Measurements from ENCODE around the gene FRRS1. TPM values are rescaled to one million over a fixed set of nuclear protein-coding genes. Genes with fewer than 3 reads are reported as not detected.

FRRS1 gene
- polyA plus RNA-seq, 1 donor (not counting 4 experiments of a cell fraction or from before 2014, with no cell fraction given), result 11.2 TPM

- H3K27ac ChIP-seq (ENCODE audit: control insufficient read depth, insufficient read depth, low read length), result peak overlapping the region; percentile 88
- no peaks in the 10 kb centered on the region for H4K20me1 ChIP-seq (ENCODE audit: control insufficient read depth, extremely low read depth, insufficient read depth, low read length)
- DNase-seq (ENCODE audit: low read depth, low spot score) (no peak), FAIRE-seq (no peak)
- dilution Hi-C loops (cut with MboI; ENCODE audit: extremely low pct_ligation_motif_present, low sequenced_read_pairs), result no loop called here
- H3K4me1 ChIP-seq (ENCODE audit: control insufficient read depth, extremely low read depth, insufficient read depth, low read length), result peaks cover 39% of the 10 kb centered on the region
- TF ChIP-seq EZH2 (IDR thresholded peaks at IDR 0.05; ENCODE audit: low read length), result no peak
- TF ChIP-seq, protein P1, sequence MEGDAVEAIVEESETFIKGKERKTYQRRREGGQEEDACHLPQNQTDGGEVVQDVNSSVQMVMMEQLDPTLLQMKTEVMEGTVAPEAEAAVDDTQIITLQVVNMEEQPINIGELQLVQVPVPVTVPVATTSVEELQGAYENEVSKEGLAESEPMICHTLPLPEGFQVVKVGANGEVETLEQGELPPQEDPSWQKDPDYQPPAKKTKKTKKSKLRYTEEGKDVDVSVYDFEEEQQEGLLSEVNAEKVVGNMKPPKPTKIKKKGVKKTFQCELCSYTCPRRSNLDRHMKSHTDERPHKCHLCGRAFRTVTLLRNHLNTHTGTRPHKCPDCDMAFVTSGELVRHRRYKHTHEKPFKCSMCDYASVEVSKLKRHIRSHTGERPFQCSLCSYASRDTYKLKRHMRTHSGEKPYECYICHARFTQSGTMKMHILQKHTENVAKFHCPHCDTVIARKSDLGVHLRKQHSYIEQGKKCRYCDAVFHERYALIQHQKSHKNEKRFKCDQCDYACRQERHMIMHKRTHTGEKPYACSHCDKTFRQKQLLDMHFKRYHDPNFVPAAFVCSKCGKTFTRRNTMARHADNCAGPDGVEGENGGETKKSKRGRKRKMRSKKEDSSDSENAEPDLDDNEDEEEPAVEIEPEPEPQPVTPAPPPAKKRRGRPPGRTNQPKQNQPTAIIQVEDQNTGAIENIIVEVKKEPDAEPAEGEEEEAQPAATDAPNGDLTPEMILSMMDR (optimal IDR thresholded peaks at IDR 0.05 in 1 of 3, IDR thresholded peaks at IDR 0.05 in 1 of 3, conservative IDR thresholded peaks at IDR 0.05 in 1 of 3; ENCODE audit: extremely low read depth in 1 of 3, insufficient read depth in 2 of 3, low read length in 3 of 3), result no peak
- no peaks in the 10 kb centered on the region for H3K9me3 ChIP-seq (ENCODE audit: control insufficient read depth, low read depth, low read length)
- H2AFZ ChIP-seq (ENCODE audit: control insufficient read depth, low read length), result no peak overlapping the region
- H3K9ac ChIP-seq (ENCODE audit: control insufficient read depth, extremely low read depth, insufficient read depth, low read length), result peak overlapping the region; percentile 65
- no peaks in the 10 kb centered on the region for H3K36me3 ChIP-seq (ENCODE audit: control insufficient read depth in 2 of 2, extremely low read depth in 1 of 2, insufficient read depth in 2 of 2, low read length in 2 of 2)
- H3K4me2 ChIP-seq (ENCODE audit: control insufficient read depth, extremely low read depth, insufficient read depth, low read depth, low read length), result no peak overlapping the region
- no peaks in the 10 kb centered on the region for H3K27me3 ChIP-seq (ENCODE audit: control insufficient read depth, extremely low read depth, insufficient read depth, low read length)
- no peaks in the 10 kb centered on the region for H3K79me2 ChIP-seq (ENCODE audit: control insufficient read depth, insufficient read depth, low read length)
- no peaks in the 10 kb centered on the region for H3K9me1 ChIP-seq (ENCODE audit: control insufficient read depth, extremely low read depth, insufficient read depth, low read length)
- no peak overlapping the region for H3K4me3 ChIP-seq (ENCODE audit: control insufficient read depth in 2 of 3, extremely low read depth in 1 of 3, insufficient read depth in 2 of 3, low read depth in 1 of 3, low read length in 3 of 3)
Measured at GRCh38 chr1:99660496-99660895, 105.9 kb downstream of the FRRS1 start.

GRCh38 chr1:99659755-99660210, 106.7 kb downstream of the FRRS1 start:
- no peaks in the 10 kb centered on the region for H3K36me3 ChIP-seq (ENCODE audit: control insufficient read depth in 2 of 2, extremely low read depth in 1 of 2, insufficient read depth in 2 of 2, low read length in 2 of 2)
- DNase-seq (ENCODE audit: low read depth, low spot score) (no peak), FAIRE-seq (peak; percentile 84)
- peak overlapping the region; percentile 77 for H3K4me2 ChIP-seq (ENCODE audit: control insufficient read depth, extremely low read depth, insufficient read depth, low read depth, low read length)
- peak overlapping the region; percentile 88 for H3K27ac ChIP-seq (ENCODE audit: control insufficient read depth, insufficient read depth, low read length)
- H3K9me1 ChIP-seq (ENCODE audit: control insufficient read depth, extremely low read depth, insufficient read depth, low read length), result no peaks in the 10 kb centered on the region
- no peaks in the 10 kb centered on the region for H3K9me3 ChIP-seq (ENCODE audit: control insufficient read depth, low read depth, low read length)
- peak overlapping the region in 1 of 3 experiments; percentile 16 for H3K4me3 ChIP-seq (ENCODE audit: control insufficient read depth in 2 of 3, extremely low read depth in 1 of 3, insufficient read depth in 2 of 3, low read depth in 1 of 3, low read length in 3 of 3)
- H2AFZ ChIP-seq (ENCODE audit: control insufficient read depth, low read length), result peak overlapping the region; percentile 17
- H3K27me3 ChIP-seq (ENCODE audit: control insufficient read depth, extremely low read depth, insufficient read depth, low read length), result no peaks in the 10 kb centered on the region
- peaks cover 39% of the 10 kb centered on the region for H3K4me1 ChIP-seq (ENCODE audit: control insufficient read depth, extremely low read depth, insufficient read depth, low read length)
- H3K79me2 ChIP-seq (ENCODE audit: control insufficient read depth, insufficient read depth, low read length), result no peaks in the 10 kb centered on the region
- peak overlapping the region; percentile 65 for H3K9ac ChIP-seq (ENCODE audit: control insufficient read depth, extremely low read depth, insufficient read depth, low read length)
- no peak for TF ChIP-seq EZH2 (IDR thresholded peaks at IDR 0.05; ENCODE audit: low read length)
- TF ChIP-seq, protein P1 (optimal IDR thresholded peaks at IDR 0.05 in 1 of 3, IDR thresholded peaks at IDR 0.05 in 1 of 3, conservative IDR thresholded peaks at IDR 0.05 in 1 of 3; ENCODE audit: extremely low read depth in 1 of 3, insufficient read depth in 2 of 3, low read length in 3 of 3), result no peak
- no peaks in the 10 kb centered on the region for H4K20me1 ChIP-seq (ENCODE audit: control insufficient read depth, extremely low read depth, insufficient read depth, low read length)
- dilution Hi-C loops (cut with MboI; ENCODE audit: extremely low pct_ligation_motif_present, low sequenced_read_pairs), result no loop called here

Small RNA genes within 50 kb of the gene (small RNA-seq; reads per million reads assigned to genes)
- gene RF00019 (ENCODE audit: insufficient read length in 3 of 3, low read depth in 3 of 3, low replicate concordance in 1 of 3) (0 reads per million in 3 experiments), gene RNU4-75P (ENCODE audit: insufficient read length in 3 of 3, low read depth in 3 of 3, low replicate concordance in 1 of 3) (0 reads per million in 3 experiments)

Other genes with a start within 250 kb of the FRRS1 start
- gene PALMD, start 120.5 kb downstream of the FRRS1 start, polyA plus RNA-seq, result 3.5 to 6.8 TPM (median 5.8 TPM) in 3 replicates
- 5.6 to 8.2 TPM (median 6.1 TPM) in 3 replicates for gene AGL, start 83.7 kb upstream of the FRRS1 start, polyA plus RNA-seq
- 8.2 to 25.9 TPM (median 17.9 TPM) in 3 replicates for gene SLC35A3, start 203.4 kb upstream of the FRRS1 start, polyA plus RNA-seq